T-helper 2 cell treated with Interferon-gamma antibody and Interleukin-4, amounts not matched to agents 100 ng/mL and 5 ng/mL, for 36 hours (primary cell): ENCODE measurements around the gene DUSP16. TPM values are rescaled to one million over a fixed set of nuclear protein-coding genes. Genes with fewer than 3 reads are reported as not detected.

Source experiments
- intact Hi-C: fragments of 100-400 bp; cut with micrococcal nuclease; formaldehyde crosslinking; loops from one replicate; pipeline ENCODE4 v1.15.1; 2023
- total RNA-seq: library from RNA; stranded (reverse); gene quantifications from 2 replicates; pipeline ENCODE4 v1.2.3, GENCODE V29; 2022

Gene DUSP16
- total RNA-seq, 1 donor from 2014 or later = 37.3 TPM

DNA sequence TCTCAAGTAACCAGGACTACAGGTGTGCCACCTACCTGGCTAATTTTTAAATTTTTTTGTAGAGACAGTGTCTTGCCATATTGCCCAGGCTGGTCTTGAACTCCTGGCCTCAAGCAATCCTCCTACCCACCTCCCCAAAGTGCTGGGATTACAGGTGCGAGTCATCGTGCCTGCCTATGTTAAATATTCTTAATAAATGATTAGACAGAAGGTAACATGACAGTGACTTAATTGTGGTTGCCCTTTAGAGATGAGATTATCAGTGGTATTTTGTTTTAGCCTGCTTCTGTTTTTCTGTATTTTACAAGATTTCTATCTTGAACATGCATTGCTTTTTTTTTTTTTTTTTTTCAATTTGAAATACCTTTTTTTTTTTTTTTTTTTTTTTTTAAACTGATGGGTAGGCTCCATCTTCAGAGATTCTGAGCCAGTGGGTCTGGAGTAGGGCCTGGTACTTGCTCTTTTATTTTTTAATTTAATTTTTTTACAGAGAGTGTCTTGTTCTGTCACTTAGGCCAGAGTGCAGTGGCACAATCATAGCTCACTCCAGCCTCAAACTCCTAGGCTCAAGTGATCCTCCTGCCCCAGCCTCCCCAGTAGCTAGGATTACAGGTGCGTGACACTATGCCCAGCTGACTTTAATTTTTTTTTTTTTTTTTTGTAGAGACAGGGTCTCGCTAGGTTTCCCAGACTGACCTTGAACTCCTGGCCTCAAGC lies 117.3 kb downstream of the DUSP16 start:
- intact Hi-C loops = no loop called here

DNA sequence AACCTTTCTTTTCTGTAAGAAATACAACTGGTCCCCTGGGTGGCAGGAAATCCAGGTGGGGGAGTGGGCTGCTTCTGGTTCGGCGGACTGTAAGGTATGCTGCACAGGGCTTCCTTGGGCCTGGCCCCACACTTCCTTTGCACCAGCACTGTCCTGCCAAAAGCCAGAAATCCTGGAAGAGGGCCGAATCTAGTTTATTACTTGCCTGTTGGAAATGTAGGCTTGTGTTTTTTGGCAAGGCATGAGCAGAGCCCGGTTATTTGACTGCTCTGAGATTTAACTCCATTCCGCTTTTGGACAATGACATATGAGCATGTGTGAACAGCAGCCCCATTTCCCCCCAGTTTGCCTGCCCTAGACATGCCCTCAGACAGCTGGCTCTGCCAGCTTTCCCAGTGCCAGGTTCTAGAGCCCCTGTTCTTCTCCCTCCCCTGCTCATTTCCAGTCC lies 119.2 kb downstream of the DUSP16 start:
- intact Hi-C loops = loop anchor here (5.0 kb wide), 2 partner anchors 36 to 254 kb away; partner anchors contain the start of gene GPR19

- intact Hi-C loops = loop anchor here (1.0 to 5.0 kb wide), 7 partner anchors 14 to 255 kb away; partner anchors contain the start of genes DUSP16 and GPR19
Measured at GRCh38 chr12:12442548-12443071, 120.1 kb downstream of the DUSP16 start.

- intact Hi-C loops = loop anchor here (1.0 to 5.0 kb wide), 7 partner anchors 14 to 255 kb away; partner anchors contain the start of genes DUSP16 and GPR19
Measured at GRCh38 chr12:12441843-12442461, 120.7 kb downstream of the DUSP16 start.

GRCh38 chr12:12441429-12441807 lies 121.2 kb downstream of the DUSP16 start:
- intact Hi-C loops = loop anchor here (5.0 kb wide), 2 partner anchors 34 to 256 kb away; partner anchors contain the start of gene GPR19

DNA sequence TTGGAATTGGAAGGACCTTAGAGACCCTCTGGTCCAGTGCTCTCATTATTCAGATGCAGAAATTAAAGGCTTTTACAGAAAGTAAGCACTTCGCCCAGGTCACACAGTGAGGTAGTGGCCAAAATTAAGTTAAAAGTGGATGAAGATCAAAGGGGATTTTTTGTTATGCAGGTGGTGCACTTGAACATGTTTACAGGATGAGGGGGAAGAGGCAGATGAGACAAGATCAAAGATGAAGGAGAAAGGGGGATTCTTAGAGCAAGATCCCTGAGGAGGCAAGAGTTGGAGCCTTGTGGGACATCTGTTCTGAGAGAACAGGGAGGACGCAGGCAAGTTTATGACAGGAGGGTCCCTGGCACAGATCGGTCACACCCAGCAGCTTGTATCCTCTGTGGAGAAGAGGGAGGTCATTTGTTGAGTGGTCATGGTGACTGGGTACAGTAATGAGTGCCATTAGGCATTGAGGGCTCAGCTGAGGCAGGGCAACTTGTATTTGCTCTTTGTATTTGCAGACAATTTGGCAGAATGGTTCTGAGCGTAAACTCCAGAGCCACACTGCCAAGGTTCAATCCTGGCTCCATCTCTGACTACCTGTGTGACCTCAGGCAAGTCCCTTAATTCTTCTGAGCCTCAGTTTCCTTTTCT lies 121.8 kb downstream of the DUSP16 start:
- intact Hi-C loops = loop anchor here (5.0 kb wide), 2 partner anchors 34 to 256 kb away; partner anchors contain the start of gene GPR19

- intact Hi-C loops = loop anchor here (5.0 kb wide), 2 partner anchors 32 to 258 kb away; partner anchors contain the start of gene GPR19
Measured at GRCh38 chr12:12439636-12440035, 123.0 kb downstream of the DUSP16 start.

- intact Hi-C loops = no loop called here
Measured at GRCh38 chr12:12436831-12437345, 125.8 kb downstream of the DUSP16 start.

DNA sequence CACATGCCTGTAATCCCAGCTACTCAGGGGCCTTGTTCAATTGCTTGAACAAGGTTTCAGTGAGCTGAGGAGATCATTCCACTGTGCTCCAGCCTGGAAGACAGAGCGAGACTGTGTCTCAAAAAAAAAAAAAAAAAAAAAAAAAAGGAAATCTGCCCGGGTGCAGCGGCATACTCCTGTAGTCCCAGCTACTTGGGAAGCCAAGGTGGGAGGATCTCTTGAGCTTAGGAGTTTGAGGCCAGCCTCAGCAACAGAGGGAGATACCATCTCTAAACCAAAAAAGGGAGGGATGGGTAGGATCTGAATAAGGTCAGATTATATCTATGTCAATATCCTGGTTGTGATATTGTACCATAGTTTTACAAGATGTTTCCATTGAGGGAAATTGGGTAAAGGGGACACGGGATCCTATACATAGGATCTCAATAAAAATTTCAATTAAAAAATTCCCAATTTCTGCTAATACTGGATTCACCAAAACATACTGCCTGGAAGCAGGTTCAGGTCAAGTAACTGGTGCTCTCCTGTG lies 129.4 kb downstream of the DUSP16 start:
- intact Hi-C loops = no loop called here

DNA sequence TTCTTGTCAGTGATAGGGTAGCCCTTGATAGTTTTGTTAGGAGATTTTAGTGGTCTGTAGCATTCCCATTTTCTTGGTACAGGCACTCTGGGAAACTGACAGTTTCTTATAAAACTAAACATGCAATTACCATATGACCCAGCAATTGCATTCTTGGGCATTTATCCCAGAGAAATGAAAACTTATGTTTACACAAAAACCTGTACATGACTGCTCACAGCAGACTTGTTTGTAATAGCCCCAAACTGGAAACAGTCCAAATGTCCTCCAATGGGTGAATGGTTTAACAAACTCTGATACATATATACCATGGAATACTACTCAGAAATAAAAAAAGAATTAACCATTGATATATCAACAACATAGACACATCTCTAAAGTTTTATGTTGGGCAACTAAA lies 130.3 kb downstream of the DUSP16 start:
- intact Hi-C loops = no loop called here

DNA sequence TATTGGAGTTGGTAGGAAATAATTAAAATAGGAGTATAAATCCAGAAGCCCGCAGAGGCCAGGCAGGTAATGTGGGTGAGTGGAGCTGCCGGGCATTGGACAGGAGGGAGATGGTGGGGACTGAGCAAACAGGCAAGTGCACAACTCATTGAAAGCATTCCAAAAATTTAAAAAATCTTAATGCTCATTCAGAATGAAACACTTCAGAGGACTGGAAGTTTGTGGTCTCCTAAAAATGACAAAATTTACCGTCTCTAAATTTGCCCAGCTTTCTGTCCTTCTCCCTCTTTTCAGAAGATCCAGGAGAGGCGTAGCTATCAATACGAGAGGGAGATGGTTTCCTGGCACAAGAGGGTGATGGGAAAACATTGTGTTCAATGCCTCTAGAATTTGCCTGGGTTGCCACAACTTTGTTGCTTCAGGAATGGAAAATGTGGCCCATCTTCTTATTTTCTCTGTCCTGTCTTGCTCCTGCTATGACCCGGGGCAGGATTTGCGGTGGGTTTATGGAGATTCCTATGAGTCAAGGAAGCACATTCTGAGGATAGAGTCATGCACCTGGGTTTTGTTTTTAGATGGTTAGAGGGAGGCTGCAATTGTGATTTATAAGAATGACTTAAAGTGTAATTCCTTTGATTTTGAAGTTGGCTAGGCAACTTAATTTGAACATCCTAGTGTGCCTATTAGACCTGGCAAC lies 133.6 kb downstream of the DUSP16 start:
- intact Hi-C loops = no loop called here

DNA sequence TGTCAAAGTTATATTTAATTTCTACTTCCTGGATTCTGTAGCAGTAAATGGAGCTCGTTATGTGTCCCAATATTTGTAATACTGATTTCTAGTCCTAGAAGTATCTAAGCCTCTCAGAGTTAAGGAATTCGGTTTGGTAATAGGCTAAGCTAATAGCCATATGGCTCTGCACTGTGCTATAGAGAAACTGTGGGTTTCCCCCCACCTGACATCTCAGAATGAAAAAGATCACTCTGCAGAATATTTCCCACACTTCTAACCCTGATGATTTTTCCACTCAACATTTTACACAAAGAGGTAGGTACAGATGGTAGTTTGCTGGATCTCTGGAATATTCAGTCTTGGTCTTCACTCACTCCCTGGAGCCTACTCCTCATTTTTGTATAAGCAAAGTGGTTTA lies 134.6 kb downstream of the DUSP16 start:
- intact Hi-C loops = no loop called here

DNA sequence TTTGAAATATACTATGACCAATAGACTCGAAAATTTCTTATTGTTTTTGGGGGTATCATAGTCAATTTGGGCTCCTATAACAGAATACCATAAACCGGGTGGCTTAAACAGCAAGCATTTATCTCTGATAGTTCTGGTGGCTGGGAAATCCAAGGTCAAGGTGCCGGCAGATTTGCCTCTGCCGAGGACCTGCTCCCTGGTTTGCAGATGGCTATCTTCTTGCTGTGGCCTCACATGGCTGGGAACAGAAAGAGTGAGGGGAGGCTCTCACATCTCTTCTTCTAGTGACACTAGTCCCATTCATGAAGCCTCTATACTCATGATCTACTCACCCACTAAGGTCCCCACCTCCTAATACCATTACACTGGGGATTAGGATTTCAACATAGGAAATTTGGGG lies 135.1 kb downstream of the DUSP16 start:
- intact Hi-C loops = no loop called here

DNA sequence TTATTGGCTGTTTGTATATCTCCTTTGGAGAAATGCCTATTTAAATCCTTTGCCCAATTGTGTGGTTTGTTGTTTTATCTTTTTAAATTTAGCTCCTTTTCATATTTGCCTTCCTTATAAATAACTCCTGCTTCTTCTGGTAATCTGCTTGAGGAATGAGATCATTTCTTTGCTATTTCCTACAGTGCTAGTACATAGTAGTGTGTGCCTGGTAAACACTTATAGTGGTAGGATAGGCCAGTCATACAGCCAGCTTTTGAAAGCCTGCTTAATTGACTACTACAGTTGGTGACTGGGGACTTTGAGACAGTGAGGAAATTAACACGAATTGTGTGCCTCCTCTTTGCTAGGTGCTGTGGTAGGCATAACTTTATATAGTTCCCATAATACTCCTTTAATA lies 137.0 kb downstream of the DUSP16 start:
- intact Hi-C loops = no loop called here

DNA sequence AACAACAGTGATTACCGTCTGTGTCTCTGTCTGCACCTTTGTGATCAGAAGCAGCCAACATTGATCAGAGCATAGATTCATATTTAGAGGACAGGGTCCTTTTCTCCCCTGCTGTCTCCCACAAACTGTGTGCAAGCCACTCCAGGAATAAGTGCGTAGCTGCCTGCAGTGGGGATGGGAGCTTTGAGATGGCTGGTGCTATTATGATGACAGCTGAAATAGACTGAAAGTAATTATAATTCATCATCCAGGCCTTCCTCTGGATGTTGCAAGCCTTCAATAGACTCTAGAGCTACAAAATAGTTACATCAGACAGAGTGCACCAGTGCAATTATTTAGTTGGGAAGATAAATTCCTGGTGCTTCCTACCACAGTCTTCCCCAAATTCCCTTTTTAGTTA lies 137.7 kb downstream of the DUSP16 start:
- intact Hi-C loops = no loop called here

Other genes with a start within 250 kb of the DUSP16 start
- 0.61 and 0.66 TPM in 2 replicates for gene MANSC1, start 212.6 kb downstream of the DUSP16 start, total RNA-seq
- 19.9 and 22.7 TPM in 2 replicates for gene BORCS5, start 205.8 kb downstream of the DUSP16 start, total RNA-seq
- gene CREBL2, start 49.0 kb upstream of the DUSP16 start, total RNA-seq = 15.9 and 17.6 TPM in 2 replicates
- 11.6 and 12.0 TPM in 2 replicates for gene GPR19, start 133.3 kb upstream of the DUSP16 start, total RNA-seq
- gene CDKN1B, start 154.5 kb upstream of the DUSP16 start, total RNA-seq = 89.3 and 90.8 TPM in 2 replicates
- 7.9 and 9.5 TPM in 2 replicates for gene APOLD1, start 222.8 kb upstream of the DUSP16 start, total RNA-seq